22Rv1 (cell line): ENCODE measurements around the gene ZNF385A.

ENCODE experiments used
- ZFX ChIP-seq: fragments of 450-650 bp; IDR thresholded peaks from 2 replicates; pipeline ENCODE4 v1.6.1; 2017; ENCODE audit warnings: antibody characterized with exemption, borderline replicate concordance
- TF ChIP-seq, protein P1 (sequence below): fragments of 450-650 bp; IDR thresholded peaks from 2 replicates; pipeline ENCODE4 v1.5.1; 2017; ENCODE audit warnings: mild to moderate bottlenecking

DNA sequence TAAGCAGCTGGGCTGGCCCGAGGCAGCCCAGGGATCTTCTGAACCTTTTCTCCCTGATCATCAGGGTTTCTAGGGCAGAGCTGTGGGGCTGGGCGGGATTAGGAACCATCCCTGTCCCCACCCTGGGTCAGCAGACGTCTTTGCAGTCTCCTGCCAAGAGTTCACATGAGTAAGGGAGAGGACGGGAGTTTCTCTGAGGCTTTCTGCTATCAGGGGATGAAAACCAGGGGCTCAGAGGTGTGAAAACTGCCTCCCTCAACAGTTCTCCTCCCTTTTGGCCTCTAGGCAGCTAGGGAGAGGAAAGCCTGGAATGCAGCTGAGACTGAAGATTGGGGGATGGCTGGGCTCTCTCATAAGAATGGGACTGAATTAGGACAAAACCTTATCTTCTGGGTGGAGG is 7.9 kb downstream of the ZNF385A start:
- TF ChIP-seq, protein P1, sequence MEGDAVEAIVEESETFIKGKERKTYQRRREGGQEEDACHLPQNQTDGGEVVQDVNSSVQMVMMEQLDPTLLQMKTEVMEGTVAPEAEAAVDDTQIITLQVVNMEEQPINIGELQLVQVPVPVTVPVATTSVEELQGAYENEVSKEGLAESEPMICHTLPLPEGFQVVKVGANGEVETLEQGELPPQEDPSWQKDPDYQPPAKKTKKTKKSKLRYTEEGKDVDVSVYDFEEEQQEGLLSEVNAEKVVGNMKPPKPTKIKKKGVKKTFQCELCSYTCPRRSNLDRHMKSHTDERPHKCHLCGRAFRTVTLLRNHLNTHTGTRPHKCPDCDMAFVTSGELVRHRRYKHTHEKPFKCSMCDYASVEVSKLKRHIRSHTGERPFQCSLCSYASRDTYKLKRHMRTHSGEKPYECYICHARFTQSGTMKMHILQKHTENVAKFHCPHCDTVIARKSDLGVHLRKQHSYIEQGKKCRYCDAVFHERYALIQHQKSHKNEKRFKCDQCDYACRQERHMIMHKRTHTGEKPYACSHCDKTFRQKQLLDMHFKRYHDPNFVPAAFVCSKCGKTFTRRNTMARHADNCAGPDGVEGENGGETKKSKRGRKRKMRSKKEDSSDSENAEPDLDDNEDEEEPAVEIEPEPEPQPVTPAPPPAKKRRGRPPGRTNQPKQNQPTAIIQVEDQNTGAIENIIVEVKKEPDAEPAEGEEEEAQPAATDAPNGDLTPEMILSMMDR = no peak
- TF ChIP-seq ZFX = no peak
